Activated CD8-positive, alpha-beta memory T cell treated with anti-CD3 and anti-CD28 coated beads for 36 hours (primary cell): ENCODE data around the gene GAS2L2. TPM values are rescaled to one million over a fixed set of nuclear protein-coding genes. Genes with fewer than 3 reads are reported as not detected.

Experiments
- CTCF ChIA-PET: fragments of 350-600 bp; sonication (Branson Sonifier 250); formaldehyde crosslinking; loops from one replicate; lab custom pipeline; 2021; ENCODE audit warnings: antibody characterized with exemption; lab: Charles Lee
- POLR2A ChIA-PET: fragments of 350-600 bp; sonication (Branson Sonifier 250); formaldehyde crosslinking; loops from one replicate; lab custom pipeline; 2021; ENCODE audit warnings: antibody characterized with exemption; lab: Charles Lee
- total RNA-seq, 2 experiments: library from RNA; stranded (reverse); gene quantifications; one replicate each; pipeline ENCODE4 v1.2.3, GENCODE V29; 2021

The GAS2L2 gene
- total RNA-seq, 2 experiments from 2014 or later = 0.10 to 0.15 TPM

DNA sequence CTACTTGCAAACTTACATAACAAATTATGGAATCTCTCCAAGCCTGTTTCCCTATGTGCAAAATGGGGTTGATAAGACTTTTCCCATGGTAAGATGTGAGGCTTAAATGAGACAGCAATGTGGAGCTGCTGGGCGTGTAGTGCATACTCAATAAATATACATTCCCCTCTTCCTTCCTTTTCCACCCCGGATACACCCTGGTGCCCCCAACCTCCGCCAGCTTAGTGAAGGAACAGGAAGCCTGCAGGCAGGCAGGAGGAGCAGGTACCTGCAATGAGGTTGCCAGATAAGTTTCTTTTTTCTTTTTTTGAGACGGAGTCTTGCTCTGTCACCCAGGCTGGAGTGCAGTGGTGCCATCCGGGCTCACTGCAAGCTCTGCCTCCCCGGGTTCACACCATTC, 22.5 kb upstream of the GAS2L2 start:
- POLR2A ChIA-PET = no interaction called here

DNA sequence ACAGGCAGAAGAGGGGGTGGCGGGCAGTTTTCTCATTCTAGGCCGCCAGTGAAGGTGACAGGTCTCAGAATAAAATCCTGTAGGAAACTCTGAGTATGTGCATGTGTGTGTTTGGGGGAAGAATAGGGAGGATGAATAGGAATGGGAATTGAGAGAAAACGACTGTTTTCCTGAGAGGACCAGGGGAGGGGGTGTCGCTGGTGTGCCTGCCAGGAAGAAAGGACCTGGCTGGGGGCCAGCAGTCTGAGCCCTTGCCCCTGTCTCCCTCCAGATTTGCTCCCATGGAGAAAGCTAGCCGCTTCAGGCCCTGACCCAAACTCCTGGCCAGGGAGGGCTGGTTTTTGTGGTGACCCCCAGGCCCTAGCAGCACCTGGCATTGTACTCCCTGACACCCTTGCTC, 22.0 kb upstream of the GAS2L2 start:
- POLR2A ChIA-PET = no interaction called here
- CTCF ChIA-PET = interaction anchor here (1.2 to 2.8 kb wide), 2 partner anchors 11 to 34 kb away, joined by 3 to 15 read pairs; partner anchors contain the start of gene TAF15

More for the DNA sequence above, 22.5 kb upstream of the GAS2L2 start:
- CTCF ChIA-PET = interaction anchor here (1.2 to 2.8 kb wide), 2 partner anchors 11 to 34 kb away, joined by 3 to 15 read pairs; partner anchors contain the start of gene TAF15

DNA sequence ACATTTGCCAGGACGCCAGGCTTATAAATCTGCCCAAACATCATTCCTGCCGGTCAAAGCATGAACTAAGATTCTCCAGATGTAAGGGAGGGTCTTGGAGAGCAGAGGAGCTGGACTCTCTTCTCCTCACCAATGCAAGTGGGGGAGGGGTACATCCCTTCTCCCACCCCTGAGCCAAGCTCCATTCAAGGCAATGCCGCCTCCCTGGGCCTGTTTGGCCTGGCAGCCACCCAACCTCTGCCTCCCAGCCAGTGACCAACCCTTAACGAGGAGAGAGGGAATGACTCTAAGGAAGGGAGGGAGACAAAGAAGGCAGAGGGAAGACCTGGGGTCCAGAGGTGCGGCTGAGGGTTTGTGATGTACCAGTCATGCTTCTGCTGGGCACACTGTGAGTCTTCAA, 21.5 kb upstream of the GAS2L2 start:
- POLR2A ChIA-PET = no interaction called here
- CTCF ChIA-PET = interaction anchor here (2.8 kb wide), 1 partner anchor 10 kb away, joined by 15 read pairs; no protein-coding TSS in a partner anchor

DNA sequence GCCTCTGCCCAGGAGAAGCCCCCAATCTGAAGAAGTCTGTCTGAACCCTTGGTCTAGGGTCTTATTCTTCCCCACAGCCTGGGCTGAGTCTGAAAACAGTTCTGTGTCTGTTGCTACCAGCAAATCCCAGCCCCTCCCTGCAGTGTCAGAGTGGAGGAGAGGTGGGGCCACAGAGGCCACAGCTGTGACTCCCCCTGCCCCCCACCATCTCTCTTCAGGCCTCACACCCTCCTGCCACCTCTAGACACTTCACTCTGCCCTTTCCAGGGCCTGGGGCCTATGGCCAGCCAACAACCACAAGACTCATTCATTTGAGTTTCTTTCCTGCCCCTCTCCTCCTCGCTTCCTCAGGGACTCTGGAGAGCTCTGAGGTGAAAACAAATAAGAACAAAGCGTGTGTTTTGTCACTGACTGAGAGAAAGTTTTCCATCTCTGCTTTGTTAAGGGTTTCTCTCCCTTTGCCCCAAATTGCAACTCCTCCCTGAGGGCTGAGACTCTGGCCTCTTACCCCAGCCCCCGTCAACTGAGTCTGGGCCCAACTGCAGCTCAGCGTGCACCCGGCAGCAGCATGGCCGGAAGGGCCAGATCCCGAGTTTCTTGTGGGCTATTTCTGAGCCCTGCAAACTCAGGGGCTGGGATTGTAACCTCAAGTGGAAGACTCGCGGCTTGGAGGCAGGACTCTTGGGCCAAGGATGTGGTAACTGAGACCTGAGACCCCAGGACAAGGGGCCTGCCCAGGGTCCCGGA, 20.8 kb upstream of the GAS2L2 start:
- ChIA-PET POLR2A (no interaction called here), CTCF (interaction anchor here (2.8 kb wide), 1 partner anchor 10 kb away, joined by 15 read pairs; no protein-coding TSS in a partner anchor)

DNA sequence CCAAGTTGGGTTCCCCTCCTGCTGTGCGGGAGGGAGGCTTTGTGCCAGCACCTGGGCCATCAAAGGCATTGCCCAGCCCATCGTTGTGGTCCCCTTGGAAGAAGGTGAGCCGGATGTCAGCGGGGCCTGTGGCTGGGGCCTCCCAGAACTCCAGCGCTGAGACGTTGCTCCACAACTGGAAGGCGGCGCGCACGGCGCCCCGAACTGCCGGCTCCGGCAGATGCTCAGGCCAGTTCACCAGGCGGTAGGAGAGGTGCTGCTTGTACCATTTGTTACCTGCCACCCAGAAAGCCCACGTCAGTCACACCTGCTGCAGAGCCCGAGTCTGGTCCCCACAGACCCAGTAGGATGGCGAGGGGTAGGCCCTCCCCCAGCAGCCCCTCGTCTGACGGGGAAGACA, 20.1 kb upstream of the GAS2L2 start:
- POLR2A ChIA-PET = no interaction called here
- CTCF ChIA-PET = no interaction called here

DNA sequence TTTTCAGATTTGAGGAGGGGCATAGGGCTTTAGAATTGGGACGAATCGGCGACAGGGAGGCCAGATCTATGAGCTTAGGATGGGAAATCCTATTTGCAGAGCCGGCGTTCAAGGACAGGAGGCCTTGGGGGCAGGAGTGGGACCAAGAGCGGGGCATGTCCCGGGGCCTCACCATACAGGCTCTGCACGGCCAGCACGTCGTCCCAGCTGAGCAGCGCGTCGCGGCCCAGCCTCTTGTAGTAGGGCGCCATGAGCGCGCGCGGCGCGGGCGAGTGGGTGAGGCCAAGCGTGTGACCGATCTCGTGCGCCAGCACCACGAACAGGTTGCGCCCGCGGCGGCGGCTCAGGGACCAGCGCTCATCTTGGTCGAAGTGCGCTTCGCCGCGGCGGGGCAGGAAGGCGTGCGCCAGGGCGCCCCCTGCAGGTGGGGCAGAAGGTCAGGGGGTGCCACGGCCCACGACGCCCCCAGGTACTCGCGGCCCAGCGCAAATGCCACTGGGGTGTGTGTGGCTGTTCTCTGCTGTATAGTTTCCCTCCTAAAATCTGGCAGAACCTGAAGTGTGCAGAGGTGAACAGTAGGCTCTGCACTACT, 17.0 kb upstream of the GAS2L2 start:
- ChIA-PET CTCF (interaction anchor here (1.2 kb wide), 2 partner anchors 30 to 35 kb away, joined by 3 read pairs; no protein-coding TSS in a partner anchor), POLR2A (no interaction called here)

DNA sequence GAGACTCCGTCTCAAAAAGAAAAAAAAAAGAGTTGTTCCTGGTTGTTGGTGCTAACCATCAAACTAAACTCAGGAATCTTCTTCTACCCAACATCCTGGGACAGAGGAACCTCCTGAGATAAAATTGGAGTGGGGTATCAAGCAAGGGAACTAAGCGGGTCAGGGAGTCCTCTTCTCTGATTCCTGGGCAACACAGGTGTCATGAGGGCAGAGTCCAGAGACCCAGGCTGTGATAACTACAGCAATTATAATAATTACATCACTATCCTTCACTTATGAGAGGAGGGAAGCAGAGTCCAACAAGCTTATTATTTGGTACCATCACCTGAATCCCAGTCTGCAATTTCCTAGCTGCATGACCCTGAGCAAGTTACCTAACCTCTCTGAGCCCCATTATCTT, 15.8 kb upstream of the GAS2L2 start:
- ChIA-PET CTCF (interaction anchor here (1.2 kb wide), 2 partner anchors 32 to 36 kb away, joined by 3 read pairs; no protein-coding TSS in a partner anchor), POLR2A (no interaction called here)

DNA sequence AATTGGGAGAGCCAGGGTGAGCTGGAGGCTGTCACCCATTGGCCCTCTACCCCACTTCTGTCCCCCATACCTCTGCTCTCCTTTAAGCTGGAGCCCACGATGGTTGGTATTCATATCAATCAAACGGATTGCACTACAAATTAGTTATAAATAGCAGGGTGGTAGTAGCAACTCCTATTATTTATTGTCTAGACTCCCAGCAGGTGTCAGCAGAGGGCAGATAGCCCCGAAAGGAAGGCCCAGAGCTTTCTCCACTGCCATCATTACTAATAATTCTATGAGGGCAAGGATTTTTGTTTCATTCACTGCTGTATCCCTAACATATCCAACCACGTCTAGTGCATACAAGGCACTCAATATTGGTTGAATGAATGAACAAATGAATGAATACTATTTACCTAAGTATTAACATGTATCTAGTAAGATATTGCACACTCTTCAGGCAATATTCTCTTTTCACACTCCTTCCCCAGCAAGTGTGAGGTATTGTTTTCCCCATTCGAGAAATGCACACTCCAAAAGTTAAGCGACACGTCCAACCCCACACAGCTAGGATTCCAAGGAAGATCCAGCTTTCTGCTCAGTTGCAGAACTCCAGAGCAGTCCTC, 14.0 kb upstream of the GAS2L2 start:
- CTCF ChIA-PET = interaction anchor here (1.5 to 4.9 kb wide), 4 partner anchors 10 to 42 kb away, joined by 4 to 54 read pairs (median 8); partner anchors contain the start of genes MMP28 and TAF15
- POLR2A ChIA-PET = interaction anchor here (0.6 to 1.1 kb wide), 2 partner anchors 42 to 384 kb away, joined by 4 read pairs; partner anchors contain the start of gene TAF15

DNA sequence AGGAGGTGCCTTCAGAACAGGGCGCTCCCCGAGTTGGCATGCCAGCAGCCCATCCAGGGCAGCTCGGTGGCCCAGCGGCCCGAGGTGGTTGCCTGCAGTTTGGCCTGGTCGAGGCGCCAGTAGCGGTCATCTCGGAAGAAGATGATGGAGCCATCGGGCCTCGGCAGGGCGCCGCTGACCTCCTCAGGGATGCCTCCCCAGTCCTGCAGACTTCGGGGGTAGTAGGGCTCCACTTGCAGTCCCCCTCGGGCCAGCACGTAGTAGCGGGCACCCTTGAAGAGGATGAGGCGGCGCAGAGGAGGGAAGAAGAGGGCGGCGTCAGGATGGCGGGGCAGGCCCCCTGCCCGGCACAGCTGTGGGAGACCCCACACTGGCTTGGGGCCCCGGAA, 13.4 kb upstream of the GAS2L2 start:
- ChIA-PET CTCF (interaction anchor here (1.5 to 4.9 kb wide), 5 partner anchors 9 to 42 kb away, joined by 4 to 63 read pairs (median 12); partner anchors contain the start of genes MMP28 and TAF15), POLR2A (interaction anchor here (0.6 to 1.1 kb wide), 2 partner anchors 42 to 383 kb away, joined by 4 read pairs; partner anchors contain the start of gene TAF15)

DNA sequence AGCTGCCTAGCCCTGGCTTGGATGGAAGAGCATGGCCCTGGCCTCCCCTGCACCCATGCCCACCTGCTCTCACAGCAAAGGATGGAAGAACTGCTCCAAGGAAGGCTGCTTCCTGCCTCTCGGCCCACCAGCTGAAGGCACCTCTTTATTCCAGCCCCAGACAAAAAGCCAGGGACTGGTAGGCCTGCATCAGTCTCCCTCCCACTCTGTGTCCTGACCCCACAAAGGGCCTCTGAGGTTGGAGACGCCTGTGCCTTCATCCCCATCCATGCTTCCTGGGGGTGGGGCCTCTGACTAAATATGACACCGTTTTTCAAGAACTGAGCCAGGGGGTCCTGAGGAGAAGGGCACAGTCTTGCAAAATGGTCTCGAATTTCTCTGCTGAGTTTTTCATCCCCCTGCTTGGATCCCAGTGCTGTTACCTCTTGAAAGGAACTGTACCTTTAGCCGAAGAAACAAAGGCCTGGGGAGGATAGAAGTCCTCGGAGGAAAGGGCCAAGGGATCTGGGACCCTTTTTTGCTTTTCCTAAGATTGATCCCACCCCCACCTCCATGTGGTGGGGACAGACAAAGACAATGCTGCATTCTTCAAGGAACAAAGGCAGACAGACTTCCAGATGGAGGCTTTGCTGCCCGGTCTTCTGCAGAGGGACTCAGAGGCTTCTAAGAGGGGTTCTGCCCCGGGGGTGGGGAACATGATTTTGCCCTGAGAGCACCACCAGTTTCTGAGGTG, 12.9 kb upstream of the GAS2L2 start:
- ChIA-PET POLR2A (interaction anchor here (0.6 to 1.1 kb wide), 3 partner anchors 43 to 383 kb away, joined by 4 to 7 read pairs (median 4); partner anchors contain the start of gene TAF15), CTCF (interaction anchor here (2.2 to 4.9 kb wide), 4 partner anchors 18 to 43 kb away, joined by 12 to 63 read pairs (median 34); partner anchors contain the start of genes MMP28 and TAF15)

DNA sequence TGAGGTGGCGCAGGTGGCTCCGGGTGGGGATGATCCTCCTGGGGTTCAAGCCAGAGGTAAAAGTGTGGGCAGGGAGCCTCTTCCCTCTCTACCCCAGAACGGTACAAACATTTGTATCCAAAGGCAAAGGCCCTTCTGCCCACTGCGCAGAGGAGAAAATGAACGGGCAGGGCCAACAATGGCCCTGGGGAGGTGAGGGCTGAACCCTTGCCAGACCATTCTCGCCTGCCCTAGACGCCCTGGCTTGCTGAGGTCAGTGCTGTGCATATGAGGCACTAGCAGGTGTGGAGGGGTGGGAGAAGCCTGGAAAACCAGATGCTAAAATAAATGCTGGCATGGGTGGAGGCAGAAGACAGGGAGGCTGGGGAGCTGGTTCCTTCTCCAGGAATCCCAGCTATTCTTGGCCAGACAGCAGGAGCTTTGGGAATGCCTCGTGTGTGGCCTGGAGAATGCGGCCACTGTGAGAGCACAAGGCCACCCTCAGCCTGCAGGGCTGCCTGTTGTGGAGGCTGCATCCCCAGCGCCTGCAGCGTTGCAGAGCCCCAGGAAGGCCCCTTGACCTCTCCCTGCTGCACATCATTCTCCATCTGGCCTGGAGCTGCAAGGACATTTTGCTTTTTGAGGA, 12.2 kb upstream of the GAS2L2 start:
- ChIA-PET CTCF (interaction anchor here (1.0 to 4.9 kb wide), 9 partner anchors 10 to 52 kb away, joined by 4 to 63 read pairs (median 15); partner anchors contain the start of genes MMP28 and TAF15), POLR2A (interaction anchor here (0.6 to 2.3 kb wide), 2 partner anchors 44 to 113 kb away, joined by 7 to 31 read pairs; partner anchors contain the start of gene TAF15)

DNA sequence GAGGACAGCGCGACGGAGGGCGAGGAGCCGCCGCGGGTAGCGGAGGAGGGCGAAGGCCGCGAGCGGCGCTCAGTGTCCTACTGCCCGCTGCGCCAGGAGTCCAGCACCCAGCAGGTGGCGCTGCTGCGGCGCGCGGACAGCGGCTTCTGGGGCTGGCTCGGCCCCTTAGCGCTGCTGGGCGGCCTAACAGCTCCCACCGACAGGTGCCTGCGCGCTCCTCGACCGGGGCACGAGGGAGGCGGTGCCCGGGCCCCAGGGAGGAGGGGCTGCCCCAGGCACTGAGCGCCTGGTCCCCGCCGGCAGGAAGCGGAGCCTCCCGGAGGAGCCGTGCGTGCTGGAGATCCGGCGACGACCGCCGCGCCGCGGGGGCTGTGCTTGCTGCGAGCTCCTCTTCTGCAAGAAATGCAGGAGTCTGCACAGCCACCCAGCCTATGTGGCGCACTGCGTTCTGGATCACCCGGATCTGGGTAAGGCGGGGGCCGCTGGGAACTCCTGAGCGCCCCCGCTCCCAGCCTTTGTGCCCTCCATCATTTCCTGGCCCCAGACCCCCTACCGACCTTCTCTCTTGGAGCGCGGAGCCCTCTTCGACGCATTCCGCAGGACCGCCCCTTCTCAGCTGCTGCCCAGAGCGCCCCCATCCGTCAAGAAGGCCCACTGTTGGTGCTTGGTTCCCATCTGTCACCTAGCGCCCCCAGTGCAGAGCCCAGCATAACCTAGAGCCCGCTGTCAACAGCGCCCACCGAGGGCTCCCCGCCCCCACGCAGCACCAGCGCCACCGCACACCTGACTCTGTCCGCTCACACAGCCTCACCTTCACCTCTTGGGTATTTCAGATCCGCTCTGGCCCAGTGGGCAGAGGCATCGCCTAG, 11.3 kb upstream of the GAS2L2 start:
- CTCF ChIA-PET = interaction anchor here (0.6 to 4.9 kb wide), 40 partner anchors 10 to 718 kb away, joined by 3 to 63 read pairs (median 4); partner anchors contain the start of genes AP2B1, CCL5, MMP28 and RASL10B
- POLR2A ChIA-PET = interaction anchor here (0.9 to 2.3 kb wide), 2 partner anchors 45 to 186 kb away, joined by 3 to 31 read pairs; partner anchors contain the start of gene TAF15

DNA sequence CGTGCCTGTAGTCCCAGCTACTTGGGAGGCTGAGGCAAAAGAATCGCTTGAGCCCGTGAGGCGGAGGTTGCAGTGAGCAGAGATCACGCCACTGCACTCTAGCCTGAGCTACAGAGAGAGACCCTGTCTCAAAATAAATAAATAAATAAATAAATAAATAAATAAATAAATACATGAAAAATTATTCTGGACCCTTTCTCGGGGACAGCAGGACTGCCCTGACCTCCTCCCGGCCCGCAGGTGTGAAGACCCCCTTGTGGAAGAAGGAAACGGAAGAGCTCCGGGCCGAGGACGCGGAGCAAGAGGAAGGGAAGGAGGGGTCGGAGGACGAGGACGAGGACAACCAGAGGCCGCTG, 10.7 kb upstream of the GAS2L2 start:
- ChIA-PET CTCF (interaction anchor here (0.6 to 4.9 kb wide), 39 partner anchors 9 to 719 kb away, joined by 3 to 63 read pairs (median 4); partner anchors contain the start of genes AP2B1, MMP28, RASL10B and TAF15), POLR2A (interaction anchor here (0.6 to 2.3 kb wide), 3 partner anchors 45 to 185 kb away, joined by 3 to 31 read pairs (median 5); partner anchors contain the start of gene TAF15)

DNA sequence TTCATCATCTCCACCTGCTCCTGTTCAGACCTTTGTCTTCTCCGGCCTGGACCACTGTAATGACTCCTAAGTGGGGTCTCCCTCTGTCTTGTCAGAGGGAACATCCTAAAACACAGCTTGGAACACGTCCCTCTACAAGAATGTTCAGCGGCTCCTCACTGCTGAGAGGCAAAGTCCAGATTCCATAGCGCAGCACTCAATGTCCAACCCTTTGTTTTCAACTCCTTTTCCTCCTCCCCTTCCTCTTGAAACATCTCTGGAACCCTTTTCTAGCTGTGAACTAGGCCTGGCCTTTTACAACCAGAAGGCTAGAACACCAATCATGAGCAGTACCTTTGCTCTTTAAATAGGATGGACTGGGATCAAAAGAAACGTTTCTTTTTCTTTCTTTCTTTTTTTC, 8.6 kb upstream of the GAS2L2 start:
- ChIA-PET CTCF (interaction anchor here (1.8 to 2.5 kb wide), 2 partner anchors 14 to 44 kb away, joined by 5 to 7 read pairs; no protein-coding TSS in a partner anchor), POLR2A (no interaction called here)

DNA sequence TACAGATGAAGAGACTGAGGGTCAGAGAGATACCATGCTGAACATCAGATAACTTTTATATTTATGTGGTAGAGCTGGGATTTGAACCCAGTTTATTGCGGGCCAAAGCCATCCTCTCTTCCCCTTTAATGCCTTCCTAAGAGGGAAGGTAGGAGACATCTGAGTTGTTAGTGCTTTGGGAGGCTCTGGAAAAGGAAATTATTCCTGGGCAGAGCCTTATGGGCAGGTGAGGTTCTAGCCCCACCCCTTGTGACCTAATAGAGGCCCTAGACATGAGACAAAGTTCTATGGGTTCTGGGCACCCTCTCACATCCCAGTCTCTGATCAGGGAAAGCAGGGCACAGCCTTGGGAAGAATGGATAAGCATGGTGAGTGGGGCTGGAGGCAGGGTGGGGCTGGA, 7.5 kb upstream of the GAS2L2 start, which contains the start of gene C17orf50:
TSS of gene C17orf50 (plus strand) at position 301 of the 400 bp plus-strand sequence. CDS start at position 356, 55 bp downstream.
- ChIA-PET CTCF (interaction anchor here (1.0 to 2.5 kb wide), 3 partner anchors 11 to 45 kb away, joined by 4 to 7 read pairs (median 5); no protein-coding TSS in a partner anchor), POLR2A (interaction anchor here (0.5 kb wide), 1 partner anchor 387 kb away, joined by 4 read pairs; no protein-coding TSS in a partner anchor)

DNA sequence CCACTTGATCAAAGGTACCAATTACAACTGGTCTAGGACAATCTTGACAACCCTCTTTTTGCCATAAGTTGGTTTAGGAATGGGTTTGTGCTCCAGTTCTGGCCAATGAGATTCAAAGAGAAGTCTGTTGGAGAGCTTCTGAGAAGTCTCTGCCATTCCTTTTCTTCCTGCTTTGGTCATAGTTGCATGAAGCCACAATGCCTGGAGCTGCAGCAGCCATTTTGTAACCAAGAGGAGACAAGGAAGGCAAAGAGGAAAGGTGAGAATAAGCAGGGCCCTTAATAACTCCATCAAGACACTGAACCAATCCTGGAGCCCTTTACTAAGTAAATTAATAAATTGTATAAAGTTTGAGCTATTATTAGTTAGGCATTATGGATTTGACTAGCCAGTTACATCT, 4.2 kb upstream of the GAS2L2 start:
- CTCF ChIA-PET = interaction anchor here (0.9 to 1.6 kb wide), 5 partner anchors 9 to 52 kb away, joined by 3 to 4 read pairs (median 3); partner anchors contain the start of genes MMP28 and TAF15
- POLR2A ChIA-PET = no interaction called here
